Measurements from ENCODE around the gene FBXO27.

- TF ChIP-seq MAX (IDR thresholded peaks at IDR 0.05) (no peak), E2F5 (CRISPR knock-in tag; conservative IDR thresholded peaks at IDR 0.05) (no peak), ZNF335 (CRISPR knock-in tag; IDR thresholded peaks at IDR 0.05) (no peak), CTCF (CRISPR knock-in tag; IDR thresholded peaks at IDR 0.05) (no peak), USF2 (IDR thresholded peaks at IDR 0.05; ENCODE audit: low read depth, low read length) (no peak), USF2 (CRISPR knock-in tag; IDR thresholded peaks at IDR 0.05; ENCODE audit: borderline replicate concordance) (no peak), ETS1 (CRISPR knock-in tag; IDR thresholded peaks at IDR 0.05) (no peak), POLR2G (IDR thresholded peaks at IDR 0.05; ENCODE audit: low read depth, low read length) (no peak), SP4 (CRISPR knock-in tag; IDR thresholded peaks at IDR 0.05) (no peak), EP300 (IDR thresholded peaks at IDR 0.05; ENCODE audit: low read depth in 2 of 2, low read length in 2 of 2) (no peak), EP300 (CRISPR knock-in tag; IDR thresholded peaks at IDR 0.05; ENCODE audit: borderline replicate concordance) (no peak), ZC3H4 (CRISPR knock-in tag; IDR thresholded peaks at IDR 0.05; ENCODE audit: borderline replicate concordance) (no peak), ZBTB43 (CRISPR knock-in tag; conservative IDR thresholded peaks at IDR 0.05) (no peak)
Observed at GRCh38 chr19:38978326-38978689, 54.0 kb downstream of the FBXO27 start.
